AG09309 (cell line): Measurements from ENCODE around the gene PADI2.

ENCODE experiments used
- DNase-seq: peaks from one replicate; pipeline ENCODE4 v3.0.0-alpha.2; 2010; ENCODE audit warnings: low read depth
- H3K4me3 ChIP-seq: 2 replicates; pipeline ENCODE4 v1.5.1; 2011; ENCODE audit warnings: mild to moderate bottlenecking, low read depth, low read length, moderate library complexity; ENCODE audit not compliant: control insufficient read depth
- TF ChIP-seq, protein P1 (sequence below): IDR thresholded peaks from 2 replicates; pipeline ENCODE4 v1.5.1; 2011; ENCODE audit warnings: mild to moderate bottlenecking, low read depth, low read length, inconsistent platforms; ENCODE audit not compliant: insufficient read depth, control insufficient read depth; ENCODE audit errors: missing control alignments

PADI2 gene

DNA sequence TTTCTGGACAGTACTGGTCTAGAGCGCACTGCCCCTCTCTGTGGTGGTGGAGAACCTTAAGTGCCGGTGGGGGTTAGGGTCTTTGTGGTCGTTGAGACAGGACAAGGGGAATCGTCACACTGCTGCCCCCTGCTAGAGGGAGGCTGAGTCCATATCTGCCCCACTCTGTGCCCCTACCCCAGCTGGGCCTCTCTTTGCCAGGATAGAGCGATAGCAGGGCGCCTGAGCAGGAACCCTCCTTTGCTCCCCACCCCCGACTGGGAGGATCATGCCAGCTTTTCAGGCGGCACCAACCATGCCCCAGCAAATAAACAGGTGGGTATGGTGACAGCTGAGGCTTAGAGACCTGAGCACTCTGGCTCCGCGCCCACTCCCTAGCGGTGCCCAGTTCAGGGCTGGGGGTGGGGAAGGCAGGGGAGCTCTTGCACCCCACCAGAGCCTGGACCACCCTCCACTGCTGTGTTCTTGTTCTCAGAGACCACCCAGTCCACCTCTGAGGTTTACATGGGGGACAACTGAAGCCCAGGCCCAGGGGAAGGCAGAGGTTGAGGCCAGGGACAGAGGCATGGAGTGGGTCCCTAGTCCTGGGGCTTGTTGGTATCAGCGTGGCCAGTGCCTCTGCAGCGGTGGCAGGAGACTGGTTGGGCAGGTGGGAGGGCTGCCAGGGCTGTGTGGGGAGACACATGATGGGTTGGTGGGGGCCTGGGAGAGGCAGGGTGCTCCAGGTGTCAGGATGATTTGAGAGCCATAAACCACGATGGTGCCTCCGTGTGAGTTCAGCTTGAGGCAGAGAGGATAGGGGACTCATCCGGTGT lies 1.6 kb downstream of the PADI2 start:
- DNase-seq: no peak
- H3K4me3 ChIP-seq: no peak overlapping the region
- TF ChIP-seq, protein P1, sequence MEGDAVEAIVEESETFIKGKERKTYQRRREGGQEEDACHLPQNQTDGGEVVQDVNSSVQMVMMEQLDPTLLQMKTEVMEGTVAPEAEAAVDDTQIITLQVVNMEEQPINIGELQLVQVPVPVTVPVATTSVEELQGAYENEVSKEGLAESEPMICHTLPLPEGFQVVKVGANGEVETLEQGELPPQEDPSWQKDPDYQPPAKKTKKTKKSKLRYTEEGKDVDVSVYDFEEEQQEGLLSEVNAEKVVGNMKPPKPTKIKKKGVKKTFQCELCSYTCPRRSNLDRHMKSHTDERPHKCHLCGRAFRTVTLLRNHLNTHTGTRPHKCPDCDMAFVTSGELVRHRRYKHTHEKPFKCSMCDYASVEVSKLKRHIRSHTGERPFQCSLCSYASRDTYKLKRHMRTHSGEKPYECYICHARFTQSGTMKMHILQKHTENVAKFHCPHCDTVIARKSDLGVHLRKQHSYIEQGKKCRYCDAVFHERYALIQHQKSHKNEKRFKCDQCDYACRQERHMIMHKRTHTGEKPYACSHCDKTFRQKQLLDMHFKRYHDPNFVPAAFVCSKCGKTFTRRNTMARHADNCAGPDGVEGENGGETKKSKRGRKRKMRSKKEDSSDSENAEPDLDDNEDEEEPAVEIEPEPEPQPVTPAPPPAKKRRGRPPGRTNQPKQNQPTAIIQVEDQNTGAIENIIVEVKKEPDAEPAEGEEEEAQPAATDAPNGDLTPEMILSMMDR: no peak

DNA sequence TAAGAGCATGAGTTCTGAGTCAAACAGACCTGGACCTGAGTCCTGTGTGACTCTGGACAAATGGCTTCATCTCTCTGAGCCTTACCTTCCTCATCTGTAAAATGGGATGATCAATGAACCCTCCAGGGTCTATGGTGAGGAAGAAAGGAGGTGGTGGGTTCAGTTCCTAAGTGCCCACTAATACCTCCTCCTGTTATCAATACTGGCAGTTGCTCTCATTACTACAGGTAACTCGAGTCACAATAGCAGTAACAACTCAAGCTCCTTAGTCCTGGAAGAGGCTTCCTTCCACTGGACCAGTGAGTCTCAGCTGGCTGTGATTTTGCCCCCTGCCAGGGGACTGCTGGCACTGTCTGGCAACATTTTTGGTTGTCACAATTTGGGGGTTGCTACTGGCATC lies 2.6 kb downstream of the PADI2 start:
- no peak overlapping the region for H3K4me3 ChIP-seq
- TF ChIP-seq, protein P1: no peak
- DNase-seq: no peak

DNA sequence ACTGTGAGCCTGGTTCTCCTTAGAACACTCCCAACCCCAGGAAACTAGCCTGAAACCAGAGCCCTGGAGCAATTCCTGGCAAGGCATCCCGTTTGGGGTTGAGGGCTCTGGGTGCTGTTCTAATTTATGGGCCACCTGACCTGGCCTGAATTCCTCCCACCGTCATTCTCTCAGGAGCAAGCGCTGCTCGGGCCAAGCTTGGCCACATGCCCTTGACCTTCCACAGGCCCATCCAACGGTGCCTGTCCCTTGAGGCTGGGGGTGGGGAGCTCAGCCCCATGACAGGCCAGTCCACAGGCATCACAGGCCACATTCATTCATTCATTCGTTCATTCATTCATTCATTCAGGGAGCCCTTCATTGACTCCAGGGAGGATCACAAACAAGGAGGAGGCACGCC lies 5.3 kb downstream of the PADI2 start:
- H3K4me3 ChIP-seq: no peak overlapping the region
- TF ChIP-seq, protein P1: no peak
- no peak for DNase-seq

DNA sequence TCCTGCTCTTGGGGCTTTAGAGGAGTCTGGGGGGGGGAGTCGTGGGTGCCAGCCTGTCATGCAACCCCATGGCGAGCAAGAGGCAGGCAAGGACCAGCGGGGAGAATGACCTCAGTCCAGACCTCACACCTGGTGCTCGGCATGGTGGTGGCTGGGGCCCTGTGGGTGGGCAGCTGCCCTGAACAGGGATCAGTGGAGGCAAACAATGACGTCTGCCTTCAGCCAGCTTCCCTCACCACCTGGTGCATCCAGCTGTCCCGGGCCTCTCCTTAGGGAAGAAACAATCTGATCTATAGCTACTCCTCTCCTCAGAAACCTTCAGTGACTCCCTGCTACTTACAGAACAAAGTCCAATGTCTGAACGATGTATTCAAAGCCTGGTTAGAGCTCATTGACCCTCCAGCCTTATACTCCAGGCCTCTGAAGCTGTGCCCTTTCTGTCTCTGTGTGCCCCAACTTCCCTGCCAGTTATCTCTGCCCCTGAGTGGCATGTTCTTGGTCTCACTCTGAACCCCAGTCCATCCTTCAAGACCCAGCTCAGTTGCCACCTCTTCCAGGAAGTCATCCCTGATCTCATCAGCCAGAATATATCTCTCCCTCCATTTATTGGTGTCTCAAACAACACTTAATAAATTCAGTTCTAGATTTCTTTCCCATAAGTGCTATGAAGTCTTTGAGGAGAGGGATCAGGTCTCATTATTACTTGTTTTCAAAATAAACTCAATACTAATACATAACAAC lies 6.6 kb downstream of the PADI2 start:
- TF ChIP-seq, protein P1: no peak
- DNase-seq: no peak
- no peak overlapping the region for H3K4me3 ChIP-seq

DNA sequence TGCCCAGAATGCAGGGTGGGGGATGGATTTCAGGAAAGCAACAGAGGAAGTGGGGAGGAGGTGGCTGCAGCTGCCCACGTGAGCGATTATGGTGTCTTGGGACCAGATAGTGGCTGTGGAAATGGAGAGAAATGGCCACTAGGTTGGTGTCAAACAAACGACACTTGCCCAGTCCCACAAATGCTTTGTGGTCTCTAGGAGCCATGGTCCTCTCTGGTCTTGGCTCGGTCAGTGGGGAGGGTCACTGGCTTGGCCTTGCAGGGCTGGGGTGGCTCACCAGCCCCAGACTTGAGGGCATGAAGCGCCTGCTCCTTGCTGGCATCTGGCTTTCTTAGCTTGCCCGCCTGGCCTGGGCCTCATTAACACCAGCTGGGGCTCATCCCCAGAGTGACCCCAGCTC lies 7.2 kb downstream of the PADI2 start:
- DNase-seq: no peak
- TF ChIP-seq, protein P1: no peak
- no peak overlapping the region for H3K4me3 ChIP-seq

DNA sequence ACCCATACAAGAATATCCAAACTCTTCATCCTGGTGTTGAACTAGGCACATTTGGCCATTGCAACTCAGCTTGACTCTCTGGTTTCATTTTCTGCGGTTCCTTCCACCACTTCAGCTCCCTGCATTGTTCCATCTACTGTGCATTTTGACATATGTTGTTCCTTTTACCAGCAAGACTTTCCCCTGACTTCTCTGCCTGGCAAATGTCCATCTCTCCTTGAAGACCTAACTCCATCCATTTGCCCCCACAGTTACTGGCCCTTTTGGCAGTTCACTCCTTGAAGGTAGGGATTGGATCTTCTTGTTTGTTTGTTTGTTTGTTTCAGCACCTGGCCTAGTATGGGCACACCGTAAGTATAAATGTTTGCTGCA lies 8.7 kb downstream of the PADI2 start:
- TF ChIP-seq, protein P1: no peak
- no peak for DNase-seq
- no peak overlapping the region for H3K4me3 ChIP-seq
